Measurements from ENCODE around the gene SH3GL2. TPM values are rescaled to one million over a fixed set of nuclear protein-coding genes. Genes with fewer than 3 reads are reported as not detected.

The SH3GL2 gene
- total RNA-seq, 4 donors from 2014 or later = 0.20 to 0.41 (median 0.32) TPM; not detected in 1

- in situ Hi-C loops (cut with MboI; ENCODE audit: low pct_ligation_motif_present in 1 of 4, low pct_unique_long_range_greater_than_20kb in 1 of 4, low sequenced_read_pairs in 3 of 4) (no loop called here), intact Hi-C loops (cut with DNase I; ENCODE audit: low total_unique reads) (no loop called here)
- 79 to 91% methylated on average over 3 of the region's 3 CpGs for WGBS, 2 donors (ENCODE audit: low coverage in 1 of 2)
- TF ChIP-seq CTCF (IDR thresholded peaks at IDR 0.05) = no peak
- no peak for TF ChIP-seq POLR2AphosphoS5 (IDR thresholded peaks at IDR 0.05)
- TF ChIP-seq EP300 (IDR thresholded peaks at IDR 0.05; ENCODE audit: low read depth) = no peak
- no peak for TF ChIP-seq POLR2A (IDR thresholded peaks at IDR 0.05)
- no peak for DNase-seq
- H3K4me3 ChIP-seq = no peak overlapping the region
- H3K4me1 ChIP-seq = no peaks in the 10 kb centered on the region
- no peak overlapping the region for H3K27ac ChIP-seq
- H3K9me3 ChIP-seq = no peaks in the 10 kb centered on the region
- H3K36me3 ChIP-seq = no peaks in the 10 kb centered on the region
- no peaks in the 10 kb centered on the region for H3K27me3 ChIP-seq
Measured at GRCh38 chr9:17665450-17665849, 86.6 kb downstream of the SH3GL2 start.

DNA sequence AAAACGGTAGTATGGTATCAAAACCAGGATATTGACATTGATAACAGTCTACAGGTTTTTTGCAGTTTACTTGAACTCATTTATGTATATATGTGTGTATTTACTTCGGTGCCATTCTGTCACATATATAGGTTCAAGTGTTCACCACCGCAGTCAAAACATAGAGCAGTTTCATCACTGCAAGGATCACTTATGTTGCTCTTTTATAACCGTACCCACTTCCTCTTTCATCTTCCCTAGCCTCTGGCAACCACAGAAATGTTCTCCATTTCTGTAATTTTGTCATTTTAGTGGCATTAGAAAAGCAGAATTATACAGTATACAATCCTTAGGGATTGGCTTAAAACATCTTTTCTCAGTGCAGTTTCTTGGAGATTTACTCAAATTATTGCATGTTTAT lies 90.3 kb downstream of the SH3GL2 start:
- TF ChIP-seq POLR2A (IDR thresholded peaks at IDR 0.05) (no peak), CTCF (IDR thresholded peaks at IDR 0.05) (no peak), POLR2AphosphoS5 (IDR thresholded peaks at IDR 0.05) (no peak), EP300 (IDR thresholded peaks at IDR 0.05; ENCODE audit: low read depth) (no peak)
- H3K4me3 ChIP-seq = no peak overlapping the region
- H3K36me3 ChIP-seq = no peaks in the 10 kb centered on the region
- H3K27me3 ChIP-seq = no peaks in the 10 kb centered on the region
- no peak overlapping the region for H3K27ac ChIP-seq
- no peaks in the 10 kb centered on the region for H3K4me1 ChIP-seq
- H3K9me3 ChIP-seq = no peaks in the 10 kb centered on the region
- WGBS, 2 donors (ENCODE audit: low coverage in 1 of 2) = 62 to 79% methylated on average over 4 of the region's 4 CpGs
- DNase-seq = no peak
- intact Hi-C loops (cut with DNase I; ENCODE audit: low total_unique reads) (no loop called here), in situ Hi-C loops (cut with MboI; ENCODE audit: low pct_ligation_motif_present in 1 of 4, low pct_unique_long_range_greater_than_20kb in 1 of 4, low sequenced_read_pairs in 3 of 4) (no loop called here)

- WGBS, 2 donors (ENCODE audit: low coverage in 1 of 2) = 84 to 95% methylated on average over 2 of the region's 2 CpGs
- Histone ChIP-seq H3K36me3 (no peaks in the 10 kb centered on the region), H3K4me3 (no peak overlapping the region), H3K9me3 (no peaks in the 10 kb centered on the region), H3K4me1 (no peaks in the 10 kb centered on the region), H3K27me3 (peaks cover 4% of the 10 kb centered on the region), H3K27ac (no peak overlapping the region)
- TF ChIP-seq POLR2AphosphoS5 (IDR thresholded peaks at IDR 0.05) (no peak), EP300 (IDR thresholded peaks at IDR 0.05; ENCODE audit: low read depth) (no peak), POLR2A (IDR thresholded peaks at IDR 0.05) (no peak), CTCF (IDR thresholded peaks at IDR 0.05) (no peak)
- DNase-seq = no peak
- in situ Hi-C loops (cut with MboI; ENCODE audit: low pct_ligation_motif_present in 1 of 4, low pct_unique_long_range_greater_than_20kb in 1 of 4, low sequenced_read_pairs in 3 of 4) = no loop called here
- intact Hi-C loops (cut with DNase I; ENCODE audit: low total_unique reads) = no loop called here
Measured at GRCh38 chr9:17682684-17683083, 103.8 kb downstream of the SH3GL2 start.

- no peak for DNase-seq
- in situ Hi-C loops (cut with MboI; ENCODE audit: low pct_ligation_motif_present in 1 of 4, low pct_unique_long_range_greater_than_20kb in 1 of 4, low sequenced_read_pairs in 3 of 4) (no loop called here), intact Hi-C loops (cut with DNase I; ENCODE audit: low total_unique reads) (no loop called here)
- Histone ChIP-seq H3K4me3 (no peak overlapping the region), H3K36me3 (no peaks in the 10 kb centered on the region), H3K27me3 (no peaks in the 10 kb centered on the region), H3K4me1 (no peaks in the 10 kb centered on the region), H3K9me3 (no peaks in the 10 kb centered on the region), H3K27ac (no peak overlapping the region)
- no peak for TF ChIP-seq POLR2A (IDR thresholded peaks at IDR 0.05)
- no peak for TF ChIP-seq CTCF (IDR thresholded peaks at IDR 0.05)
- no peak for TF ChIP-seq POLR2AphosphoS5 (IDR thresholded peaks at IDR 0.05)
- TF ChIP-seq EP300 (IDR thresholded peaks at IDR 0.05; ENCODE audit: low read depth) = no peak
- WGBS, 2 donors (ENCODE audit: low coverage in 1 of 2) = 67 to 88% methylated on average over 1 of the region's 1 CpG
Measured at GRCh38 chr9:17688834-17689233, 110.0 kb downstream of the SH3GL2 start.

Measured in transverse colon (tissue), 4 donors.